ENCODE measurements around the gene IKZF4.
"Not testable (repeated sequence)": the region's sequence is repeated elsewhere in the genome, so short reads cannot be mapped to it uniquely, and the experiment has no call there.

The IKZF4 gene

GRCh38 chr12:55999999-56000540 is 20.8 kb upstream of the IKZF4 start:
- DNase-seq = not testable (repeated sequence)

- DNase-seq = no peak
Observed at GRCh38 chr12:56001487-56002100, 19.2 kb upstream of the IKZF4 start.

DNA sequence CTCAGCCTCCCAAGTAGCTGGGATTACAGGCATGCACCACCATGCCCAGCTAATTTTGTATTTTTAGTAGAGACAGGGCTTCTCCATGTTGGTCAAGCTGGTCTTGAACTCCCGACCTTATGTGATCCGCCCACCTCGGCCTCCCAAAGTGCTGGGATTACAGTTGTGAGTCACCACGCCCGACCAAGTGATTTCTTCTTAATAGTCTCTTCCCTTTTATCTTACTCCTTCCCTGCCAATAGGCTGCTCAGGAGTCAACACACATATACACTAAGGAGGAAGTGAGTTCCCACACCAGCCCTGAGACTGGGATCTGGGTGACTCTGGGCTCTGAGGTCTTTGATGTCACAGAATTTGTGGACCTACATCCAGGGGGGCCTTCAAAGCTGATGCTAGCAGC is 17.5 kb upstream of the IKZF4 start:
- not testable (repeated sequence) for DNase-seq

DNA sequence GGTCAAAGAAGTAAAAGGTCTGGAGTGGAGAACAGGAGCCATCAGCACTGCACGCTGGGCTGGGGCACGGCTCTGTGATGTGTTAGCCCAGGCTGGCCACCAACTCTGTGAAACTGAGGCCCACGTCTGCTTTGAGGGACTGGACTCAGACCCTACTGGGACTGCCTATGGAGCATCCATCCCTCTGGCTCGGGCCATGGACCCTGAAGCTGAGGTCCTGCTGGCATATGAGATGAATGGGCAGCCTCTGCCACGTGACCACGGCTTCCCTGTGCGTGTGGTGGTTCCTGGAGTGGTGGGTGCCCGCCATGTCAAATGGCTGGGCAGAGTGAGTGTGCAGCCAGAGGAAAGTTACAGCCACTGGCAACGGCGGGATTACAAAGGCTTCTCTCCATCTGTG is 16.6 kb upstream of the IKZF4 start:
- DNase-seq = no peak

DNA sequence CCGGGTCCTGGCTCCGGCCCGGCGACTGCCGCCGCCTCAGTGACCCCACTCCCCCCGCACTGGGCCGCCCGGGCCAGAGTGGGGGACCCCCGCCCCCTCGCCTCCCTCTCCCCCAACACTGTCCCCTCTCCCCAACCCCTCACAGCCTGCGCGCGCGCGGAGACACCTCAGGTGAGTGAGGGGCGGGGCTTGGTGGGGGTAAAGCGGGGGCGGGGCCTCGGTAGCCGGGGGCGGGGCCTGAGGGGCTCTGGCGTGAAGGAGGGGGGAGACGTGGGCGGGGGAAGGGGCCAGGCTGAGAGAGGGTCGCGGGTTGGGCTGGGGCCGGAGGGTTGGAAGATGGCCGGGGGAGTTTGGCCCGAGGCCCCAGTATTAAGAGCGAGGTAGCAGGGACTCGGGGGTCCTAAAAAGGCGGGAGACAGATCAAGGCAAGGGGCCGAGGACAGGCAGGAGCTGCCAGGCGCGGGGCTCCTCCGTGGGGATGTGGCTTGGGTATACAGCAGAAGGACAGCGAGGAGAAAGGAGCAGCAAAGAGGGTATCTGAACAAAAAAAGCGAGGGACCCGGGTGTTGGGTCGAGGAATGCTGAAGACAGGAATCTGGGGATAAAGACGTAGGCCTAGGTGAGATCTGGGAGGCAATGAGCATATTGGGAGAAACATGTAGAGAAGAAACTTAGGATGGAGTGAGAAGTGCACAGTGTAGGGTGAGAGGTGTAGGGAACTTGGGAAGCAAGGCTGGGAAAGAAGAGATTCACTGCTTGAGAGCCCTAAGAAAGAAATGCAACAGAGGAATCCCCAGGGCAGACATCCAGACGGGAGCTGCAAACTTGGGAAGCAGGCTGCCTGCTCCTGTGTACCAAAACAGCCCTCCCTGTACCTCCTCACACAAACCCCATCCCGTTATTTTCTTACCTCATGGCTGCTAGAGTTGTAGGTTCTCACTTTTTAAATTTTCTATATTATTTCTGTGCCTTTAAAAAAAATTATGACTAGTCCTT is 13.0 kb upstream of the IKZF4 start:
- DNase-seq = no peak

- DNase-seq = no peak
Observed at GRCh38 chr12:56010111-56010570, 10.7 kb upstream of the IKZF4 start.

DNA sequence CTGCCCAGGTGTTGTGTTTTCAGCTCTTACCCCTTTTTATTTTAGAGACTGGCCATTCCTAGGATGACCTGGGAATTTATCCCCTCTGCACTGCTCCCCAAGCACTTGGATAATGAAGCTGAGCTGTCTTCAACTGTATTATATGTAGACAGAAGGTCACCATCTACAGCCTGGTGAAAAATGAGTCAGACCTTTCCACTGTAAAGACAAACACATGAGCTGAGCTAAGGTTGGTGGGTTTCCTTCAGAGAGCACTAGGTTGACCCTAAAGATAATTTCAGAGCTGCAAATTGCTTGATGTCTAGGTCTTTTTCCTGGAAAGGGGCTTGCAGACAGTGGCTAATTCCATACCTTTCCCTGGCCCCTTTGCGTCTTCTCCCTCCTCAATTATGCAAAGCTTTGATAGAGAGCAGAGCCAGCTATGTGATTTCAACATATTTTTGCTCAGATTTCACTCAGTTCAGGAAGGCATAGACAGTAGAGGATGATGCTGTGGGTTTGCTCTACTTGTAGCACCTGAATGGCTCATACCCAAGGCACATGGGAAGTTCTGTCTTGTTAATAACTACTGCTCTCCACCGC is 9.2 kb upstream of the IKZF4 start:
- DNase-seq = no peak

DNA sequence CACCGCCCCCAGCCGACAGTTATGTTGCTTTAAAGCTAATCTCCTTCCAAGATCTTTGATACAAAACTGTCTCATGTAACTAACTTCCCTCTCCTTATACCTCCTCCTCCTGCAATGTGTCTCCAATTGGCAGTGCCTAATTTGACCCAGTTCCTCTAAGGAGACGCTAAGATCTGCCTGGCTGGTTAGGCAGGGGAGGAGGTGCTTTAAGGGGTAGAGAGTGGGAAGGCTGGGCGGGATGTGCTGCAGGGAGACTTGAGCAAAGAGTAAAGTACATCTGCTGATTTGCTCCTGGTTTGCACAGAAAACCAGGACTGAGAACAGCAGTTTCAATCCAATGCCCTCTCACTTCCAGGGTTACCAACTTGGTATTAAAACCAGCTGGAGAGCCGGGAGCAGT is 7.4 kb upstream of the IKZF4 start:
- DNase-seq = no peak

DNA sequence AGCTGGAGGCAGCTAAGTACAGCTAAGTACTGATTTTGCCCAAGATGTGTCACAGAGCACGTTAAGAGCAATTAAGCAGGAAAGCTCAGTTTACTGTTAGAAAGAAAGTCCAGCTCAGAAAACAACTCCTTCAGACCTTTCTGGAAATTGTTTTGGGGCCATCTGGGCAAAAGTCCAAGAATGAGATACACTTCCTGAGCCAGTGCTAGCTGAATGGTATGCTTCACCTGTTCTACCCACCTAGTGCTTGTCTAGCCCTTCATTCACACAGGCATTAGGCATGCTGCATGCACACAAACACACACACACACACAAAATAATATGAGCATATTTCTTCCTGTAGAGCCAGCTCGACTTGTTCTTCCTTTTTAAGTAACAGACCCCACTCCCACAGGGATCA is 6.6 kb upstream of the IKZF4 start:
- DNase-seq = no peak

DNA sequence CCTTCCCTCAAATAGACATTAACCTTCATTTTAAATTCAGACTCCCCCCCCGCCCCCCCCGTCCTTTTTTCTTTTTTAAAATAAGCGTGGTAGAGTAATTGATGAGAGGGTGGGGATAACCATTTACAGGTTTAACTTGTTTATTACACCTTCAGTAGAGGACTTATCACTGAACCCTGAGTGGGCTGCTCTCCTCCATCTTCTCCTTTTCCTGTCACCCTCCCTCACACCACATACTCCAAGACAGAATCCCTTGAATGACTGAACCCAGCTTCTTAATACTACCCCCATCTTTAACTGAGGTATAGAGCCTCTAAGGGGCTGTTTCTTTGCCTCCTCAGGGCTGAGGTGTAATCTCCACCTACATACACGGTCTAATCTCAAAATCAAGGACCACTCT is 3.7 kb upstream of the IKZF4 start:
- DNase-seq = no peak

- DNase-seq = no peak
Observed at GRCh38 chr12:56018356-56018755, 2.5 kb upstream of the IKZF4 start.

DNA sequence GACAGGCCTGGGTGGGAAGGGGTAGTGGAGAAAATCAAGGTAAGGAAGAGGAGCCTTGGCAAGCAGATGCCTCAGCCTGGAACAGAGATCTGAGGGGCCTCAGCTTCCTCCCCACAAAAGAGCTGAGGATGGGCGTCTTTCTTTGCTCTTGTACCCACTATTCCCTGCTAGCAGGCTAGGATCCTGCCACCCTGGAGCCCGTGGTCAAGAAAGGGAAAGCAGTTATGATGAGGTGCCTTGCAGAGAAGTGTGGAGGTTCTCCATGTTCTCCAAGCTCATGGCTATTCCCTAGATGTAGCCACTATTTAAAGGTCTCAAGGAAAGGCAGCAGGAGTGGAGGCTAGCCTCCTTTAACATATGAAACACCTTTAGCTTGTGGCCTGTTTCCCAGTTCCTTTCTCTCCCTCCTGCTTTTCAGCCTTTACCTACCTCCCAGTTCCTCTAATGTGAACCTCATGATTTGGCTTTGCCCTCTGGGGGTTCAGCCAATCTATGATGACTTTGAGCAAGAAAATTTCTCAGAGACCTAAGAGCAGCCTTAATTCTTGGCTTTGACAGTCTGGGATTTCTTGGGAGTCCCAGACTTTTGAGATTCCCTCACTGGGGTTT is 1.1 kb downstream of the IKZF4 start:
- no peak for DNase-seq

DNA sequence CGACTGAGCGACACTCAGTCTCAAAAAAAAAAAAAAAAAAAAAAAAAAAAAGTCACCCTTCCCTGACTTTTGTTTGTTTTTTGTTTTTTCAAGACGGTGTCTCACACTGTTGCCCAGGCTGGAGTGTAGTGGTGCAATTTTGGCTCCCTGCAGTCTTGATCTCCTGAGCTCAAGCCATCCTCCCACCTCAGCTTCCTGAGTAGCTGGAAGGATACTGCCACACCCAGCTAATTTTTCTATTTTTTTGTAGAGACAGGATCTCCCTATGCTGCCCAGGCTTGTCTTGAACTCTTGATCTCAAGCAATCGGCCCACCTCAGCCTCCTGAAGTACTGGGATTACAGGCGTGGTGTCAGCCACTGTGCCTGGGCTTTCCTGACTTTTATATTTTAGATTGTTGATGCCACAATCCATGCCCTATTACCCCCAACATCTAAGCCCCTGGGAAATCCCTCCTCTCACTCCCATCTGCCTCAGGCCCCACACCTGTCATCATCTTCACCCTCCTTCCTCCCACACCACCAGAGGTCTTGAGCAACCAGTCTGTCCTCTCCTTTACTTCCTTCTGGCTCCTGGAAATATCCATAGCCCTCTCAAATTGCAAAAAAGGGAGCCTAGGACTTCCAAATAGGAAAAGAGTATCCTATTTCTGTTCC is 7.8 kb downstream of the IKZF4 start:
- DNase-seq = no peak

- DNase-seq = no peak
Observed at GRCh38 chr12:56029166-56029519, 8.3 kb downstream of the IKZF4 start.

DNA sequence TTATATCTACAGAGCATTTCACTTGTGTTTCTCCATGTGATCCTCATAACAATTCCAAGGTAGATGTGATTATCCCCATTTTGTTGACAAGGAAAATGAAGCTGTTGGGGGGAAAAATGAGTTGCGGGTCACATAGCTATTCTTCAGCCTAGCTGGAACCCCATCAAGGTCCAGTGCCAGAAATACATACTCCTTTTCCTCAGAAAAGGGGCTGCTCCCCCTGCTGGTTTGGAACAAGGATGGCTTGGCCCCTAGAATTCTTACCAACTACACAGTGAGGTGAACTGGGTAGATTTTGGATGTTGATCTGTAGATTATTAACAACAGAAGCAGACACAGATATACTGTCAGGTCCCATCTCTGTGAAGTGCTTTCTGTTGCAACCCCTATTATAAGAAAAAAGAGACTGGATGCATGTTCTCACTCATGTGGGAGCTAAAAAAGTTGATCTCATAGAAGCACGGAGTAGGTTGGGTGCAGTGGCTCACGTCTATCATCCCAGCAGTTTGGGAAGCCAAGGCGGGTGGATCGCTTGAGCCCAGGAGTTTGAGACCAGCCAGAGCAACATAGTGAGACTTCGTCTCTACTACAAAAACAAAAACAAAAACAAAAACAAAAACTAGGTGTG is 8.9 kb downstream of the IKZF4 start:
- DNase-seq = no peak

- no peak for DNase-seq
Observed at GRCh38 chr12:56031987-56032386, 11.1 kb downstream of the IKZF4 start.

DNA sequence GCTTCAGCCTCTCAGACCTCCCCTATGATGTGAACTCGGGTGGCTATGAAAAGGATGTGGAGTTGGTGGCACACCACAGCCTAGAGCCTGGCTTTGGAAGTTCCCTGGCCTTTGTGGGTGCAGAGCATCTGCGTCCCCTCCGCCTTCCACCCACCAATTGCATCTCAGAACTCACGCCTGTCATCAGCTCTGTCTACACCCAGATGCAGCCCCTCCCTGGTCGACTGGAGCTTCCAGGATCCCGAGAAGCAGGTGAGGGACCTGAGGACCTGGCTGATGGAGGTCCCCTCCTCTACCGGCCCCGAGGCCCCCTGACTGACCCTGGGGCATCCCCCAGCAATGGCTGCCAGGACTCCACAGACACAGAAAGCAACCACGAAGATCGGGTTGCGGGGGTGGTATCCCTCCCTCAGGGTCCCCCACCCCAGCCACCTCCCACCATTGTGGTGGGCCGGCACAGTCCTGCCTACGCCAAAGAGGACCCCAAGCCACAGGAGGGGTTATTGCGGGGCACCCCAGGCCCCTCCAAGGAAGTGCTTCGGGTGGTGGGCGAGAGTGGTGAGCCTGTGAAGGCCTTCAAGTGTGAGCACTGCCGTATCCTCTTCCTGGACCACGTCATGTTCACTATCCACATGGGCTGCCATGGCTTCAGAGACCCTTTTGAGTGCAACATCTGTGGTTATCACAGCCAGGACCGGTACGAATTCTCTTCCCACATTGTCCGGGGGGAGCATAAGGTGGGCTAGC is 13.9 kb downstream of the IKZF4 start:
- DNase-seq = no peak

- DNase-seq = no peak
Observed at GRCh38 chr12:56037161-56037560, 16.3 kb downstream of the IKZF4 start.

DNA sequence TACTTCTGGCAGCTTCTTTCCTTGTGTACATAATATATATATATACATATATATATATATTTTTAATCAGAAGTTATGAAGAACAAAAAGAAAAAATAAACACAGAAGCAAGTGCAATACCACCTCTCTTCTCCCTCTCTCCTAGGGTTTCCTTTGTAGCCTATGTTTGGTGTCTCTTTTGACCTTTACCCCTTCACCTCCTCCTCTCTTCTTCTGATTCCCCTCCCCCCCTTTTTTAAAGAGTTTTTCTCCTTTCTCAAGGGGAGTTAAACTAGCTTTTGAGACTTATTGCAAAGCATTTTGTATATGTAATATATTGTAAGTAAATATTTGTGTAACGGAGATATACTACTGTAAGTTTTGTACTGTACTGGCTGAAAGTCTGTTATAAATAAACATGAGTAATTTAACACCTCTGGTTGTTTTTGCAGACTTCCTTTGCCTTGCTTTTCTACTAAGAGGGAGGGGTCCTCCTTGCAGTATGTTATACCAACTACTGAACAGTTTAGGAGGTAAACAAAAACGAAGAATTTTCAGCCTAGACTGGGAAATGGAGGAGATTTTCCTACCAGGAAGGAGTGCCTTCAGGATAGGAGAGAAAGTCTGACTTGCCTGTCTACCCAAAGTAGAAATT is 17.3 kb downstream of the IKZF4 start:
- no peak for DNase-seq

GRCh38 chr12:56040151-56040550 is 19.3 kb downstream of the IKZF4 start:
- DNase-seq = no peak

Measured in NCI-H1048 (cell line).